Fibroblast of lung (primary cell): Measurements from ENCODE around the gene ZNF3.

Source experiments
- CTCF ChIP-seq, 2 donors: IDR thresholded peaks in 1 of 2; conservative IDR thresholded peaks in 1 of 2; 1 replicate in 1 of 2; 2 replicates in 1 of 2; pipeline ENCODE4 v1.5.1; 2011 to 2012; ENCODE audit warnings: low read length in 2 of 2, control low read depth in 1 of 2, inconsistent platforms in 1 of 2, low read depth in 1 of 2, mild to moderate bottlenecking in 1 of 2
- EZH2 ChIP-seq: IDR thresholded peaks from 2 replicates; pipeline ENCODE4 v1.5.1; 2012; ENCODE audit warnings: low read length, control low read depth, mild to moderate bottlenecking; ENCODE audit errors: missing control alignments

DNA sequence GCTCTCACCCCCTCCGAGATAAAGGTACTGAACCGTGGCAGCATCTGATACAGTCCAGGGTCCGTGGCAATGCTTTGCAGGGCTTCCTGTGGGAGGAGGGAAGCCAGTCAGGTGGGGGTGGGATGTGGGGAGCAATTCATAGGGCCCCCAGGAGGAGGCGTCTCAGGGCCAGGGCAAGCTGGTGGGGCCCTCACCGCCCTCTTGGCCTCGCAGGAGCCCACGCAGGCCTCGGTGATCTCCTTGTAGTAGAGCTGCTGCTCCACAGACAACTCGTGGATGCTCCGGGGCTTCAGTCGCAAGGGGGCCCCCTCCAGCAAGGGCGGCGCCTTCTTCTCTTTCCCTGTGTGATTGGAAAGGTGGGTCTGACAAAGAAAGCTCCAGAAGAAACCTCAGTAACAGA is 30.4 kb upstream of the ZNF3 start:
- TF ChIP-seq CTCF (conservative IDR thresholded peaks at IDR 0.05 in 1 of 2, IDR thresholded peaks at IDR 0.05 in 1 of 2; ENCODE audit: low read depth in 1 of 2, low read length in 2 of 2): no peak
- TF ChIP-seq EZH2: no peak
